IPS DF 6.9 (cell line): ENCODE data around the gene GIPC1.

Experiments
- DNase-seq: peaks from one replicate; pipeline ENCODE4 v3.0.0-alpha.2; 2013; ENCODE audit warnings: low read depth, low spot score
- H3K27ac ChIP-seq: one replicate; pipeline ENCODE4 v1.5.1; 2013; ENCODE audit warnings: low read length, control low read depth
- H3K27me3 ChIP-seq: 2 replicates; pipeline ENCODE4 v1.6.1; 2013; ENCODE audit warnings: mild to moderate bottlenecking, low read length; ENCODE audit not compliant: control insufficient read depth, insufficient read depth
- H3K36me3 ChIP-seq: 2 replicates; pipeline ENCODE4 v1.6.1; 2013; ENCODE audit warnings: low read length; ENCODE audit not compliant: control insufficient read depth, insufficient read depth
- H3K4me1 ChIP-seq: 2 replicates; pipeline ENCODE4 v1.6.1; 2013; ENCODE audit warnings: low read length; ENCODE audit not compliant: control insufficient read depth, insufficient read depth
- H3K4me3 ChIP-seq: 2 replicates; pipeline ENCODE4 v1.5.1; 2013; ENCODE audit warnings: mild to moderate bottlenecking, low read length
- H3K9me3 ChIP-seq: 2 replicates; pipeline ENCODE4 v1.6.1; 2013; ENCODE audit warnings: low read length, inconsistent platforms; ENCODE audit not compliant: control insufficient read depth, insufficient read depth
- WGBS: extraction: QIAGEN DNeasy Blood & Tissue Kit; methylation state at CpG from one replicate; pipeline ENCODE4 v1.1.7; 2013; ENCODE audit warnings: mixed read lengths, missing lambda C conversion rate; ENCODE audit not compliant: insufficient read length, insufficient coverage; 5-methylcytosine and 5-hydroxymethylcytosine counted together

The GIPC1 gene

DNA sequence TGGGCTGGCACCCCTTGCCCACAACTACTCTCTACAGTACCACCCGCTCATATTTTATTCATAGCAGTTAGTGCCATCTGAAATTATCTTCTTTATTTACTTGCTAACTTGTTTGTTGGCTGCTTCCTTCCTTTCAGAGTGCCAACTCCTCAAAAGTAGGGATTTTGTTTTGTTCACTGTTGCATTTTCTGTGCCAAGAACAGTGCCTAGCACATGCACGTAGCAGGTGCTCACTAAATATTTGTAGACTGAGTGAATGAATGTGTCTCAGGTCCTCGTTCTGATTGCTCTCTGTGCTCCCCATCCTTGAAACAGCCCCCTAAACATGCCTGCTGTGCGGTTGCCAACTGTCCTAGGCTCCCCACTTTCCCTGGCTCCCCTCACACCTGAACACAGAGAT is 1.5 kb downstream of the GIPC1 start:
- Histone ChIP-seq H3K4me3 (no peak overlapping the region), H3K36me3 (no peaks in the 10 kb centered on the region), H3K27ac (no peak overlapping the region), H3K4me1 (peaks cover 2% of the 10 kb centered on the region; the same call in 1 of the 2 replicates), H3K27me3 (no peaks in the 10 kb centered on the region), H3K9me3 (no peaks in the 10 kb centered on the region)
- no CpG with 5 or more reads among the region's 4 CpGs for WGBS
- no peak for DNase-seq

DNA sequence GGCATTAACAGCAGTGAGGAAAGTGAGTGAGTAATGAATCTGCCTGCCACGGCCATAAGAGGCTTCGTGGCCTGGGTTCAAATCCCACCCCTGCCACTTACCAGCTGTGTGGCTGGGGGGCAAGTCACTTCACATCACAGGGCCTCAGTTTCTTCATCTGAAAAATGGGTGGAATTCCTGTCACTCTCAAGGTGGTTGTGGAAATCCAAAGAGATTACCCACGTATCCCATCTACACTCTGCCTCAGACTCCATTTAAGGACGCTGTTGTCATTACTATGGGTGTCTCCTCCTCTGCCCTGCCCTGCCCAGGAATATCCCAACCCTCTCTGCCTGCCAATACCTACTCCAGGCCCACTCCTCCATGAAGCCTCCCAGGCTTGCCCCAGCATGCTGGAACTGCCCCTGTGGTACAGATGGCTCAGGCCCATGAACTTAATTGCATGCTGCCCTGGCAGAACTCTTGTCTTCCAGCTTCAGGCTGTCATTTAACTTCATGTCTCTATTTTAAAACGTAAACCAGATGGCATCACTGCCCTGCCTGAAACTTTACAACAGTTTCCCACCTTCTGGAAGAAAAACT is 3.1 kb downstream of the GIPC1 start:
- Histone ChIP-seq H3K27me3 (no peaks in the 10 kb centered on the region), H3K4me1 (peaks cover 2% of the 10 kb centered on the region; the same call in 1 of the 2 replicates), H3K27ac (no peak overlapping the region), H3K36me3 (no peaks in the 10 kb centered on the region; the same call in 1 of the 2 replicates), H3K9me3 (no peaks in the 10 kb centered on the region), H3K4me3 (no peak overlapping the region)
- WGBS: no CpG with 5 or more reads among the region's 5 CpGs
- no peak for DNase-seq

DNA sequence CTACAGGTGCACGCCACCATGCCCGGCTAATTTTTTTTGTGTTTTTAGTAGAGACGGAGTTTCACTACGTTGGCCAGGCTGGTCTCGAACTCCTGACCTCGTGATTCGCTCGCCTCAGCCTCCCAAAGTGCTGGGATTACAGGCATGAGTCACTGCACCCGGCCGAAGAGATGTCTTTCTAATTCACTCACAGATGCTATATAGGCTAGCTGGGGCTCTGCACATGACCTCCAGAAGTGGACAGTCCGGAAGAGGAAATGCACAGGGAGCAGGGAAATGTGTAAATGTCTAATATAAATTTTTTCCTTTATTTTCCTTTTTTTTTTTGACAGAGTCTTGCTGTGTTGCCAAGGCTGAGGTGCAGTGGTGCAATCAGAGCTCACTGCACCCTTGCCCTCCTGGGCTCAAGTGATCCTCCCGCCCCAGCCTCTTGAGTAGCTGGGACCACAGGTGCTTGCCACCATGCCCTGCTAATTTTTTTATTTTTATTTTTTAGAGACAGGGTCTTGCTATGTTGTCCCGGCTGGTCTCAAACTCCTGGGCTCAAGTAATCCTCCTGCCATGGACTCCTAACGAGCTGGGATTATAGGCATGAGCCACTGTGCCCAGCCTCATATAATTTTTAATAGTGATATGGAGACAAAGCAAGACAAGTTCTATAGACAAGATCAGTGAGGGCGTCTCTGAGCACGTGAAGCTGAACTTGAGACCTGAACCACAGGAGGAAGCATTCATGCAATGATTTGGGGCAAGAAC is 8.4 kb downstream of the GIPC1 start:
- no peaks in the 10 kb centered on the region; the same call in 1 of the 2 replicates for H3K4me1 ChIP-seq
- no peaks in the 10 kb centered on the region for H3K9me3 ChIP-seq
- no peak for DNase-seq
- H3K27ac ChIP-seq: no peak overlapping the region
- H3K4me3 ChIP-seq: no peak overlapping the region
- H3K27me3 ChIP-seq: no peaks in the 10 kb centered on the region
- H3K36me3 ChIP-seq: no peaks in the 10 kb centered on the region; the same call in 1 of the 2 replicates
- WGBS: no CpG with 5 or more reads among the region's 16 CpGs

DNA sequence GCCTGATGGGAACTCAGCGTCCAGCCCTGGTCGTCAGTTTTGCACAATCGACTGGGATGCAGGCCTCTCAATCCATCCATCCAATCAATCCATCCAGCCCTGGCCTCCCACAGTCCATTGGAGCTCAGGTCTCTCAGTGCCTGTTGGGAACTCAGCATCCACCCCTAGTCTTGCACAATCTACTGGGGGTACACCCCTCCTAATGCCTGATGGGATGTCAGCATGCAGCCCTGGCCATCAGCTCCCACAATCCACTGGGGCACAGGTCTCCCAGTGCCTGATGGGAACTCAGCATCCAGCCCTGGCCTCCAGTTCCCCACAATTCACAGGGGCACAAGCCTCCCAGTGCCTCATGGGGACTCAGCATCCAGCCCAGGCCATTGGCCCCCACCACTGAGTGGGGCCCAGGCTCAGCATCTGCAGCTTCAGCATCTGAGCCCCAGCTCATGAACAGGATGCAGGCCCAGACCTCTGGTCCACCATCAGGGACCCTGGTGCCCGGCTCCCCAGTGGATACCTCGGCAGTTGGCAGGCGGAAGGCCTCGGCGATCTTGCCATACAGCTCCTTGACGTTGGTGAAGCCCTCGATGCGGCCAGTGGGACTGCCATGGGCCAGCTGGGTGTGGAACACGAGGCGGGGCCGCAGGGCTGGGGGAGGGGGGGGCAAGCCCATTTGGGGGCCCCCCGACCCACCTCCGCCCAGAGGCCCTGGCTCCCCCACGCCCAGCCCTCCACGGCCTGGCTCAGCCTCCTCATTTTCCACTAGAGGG is 13.6 kb downstream of the GIPC1 start:
- H3K4me3 ChIP-seq: no peak overlapping the region
- no peaks in the 10 kb centered on the region for H3K9me3 ChIP-seq
- no peaks in the 10 kb centered on the region for H3K27me3 ChIP-seq
- peaks cover 9% of the 10 kb centered on the region; the same call in 1 of the 2 replicates for H3K36me3 ChIP-seq
- no CpG with 5 or more reads among the region's 18 CpGs for WGBS
- peaks cover 2% of the 10 kb centered on the region; the same call in 1 of the 2 replicates for H3K4me1 ChIP-seq
- H3K27ac ChIP-seq: no peak overlapping the region
- no peak for DNase-seq

DNA sequence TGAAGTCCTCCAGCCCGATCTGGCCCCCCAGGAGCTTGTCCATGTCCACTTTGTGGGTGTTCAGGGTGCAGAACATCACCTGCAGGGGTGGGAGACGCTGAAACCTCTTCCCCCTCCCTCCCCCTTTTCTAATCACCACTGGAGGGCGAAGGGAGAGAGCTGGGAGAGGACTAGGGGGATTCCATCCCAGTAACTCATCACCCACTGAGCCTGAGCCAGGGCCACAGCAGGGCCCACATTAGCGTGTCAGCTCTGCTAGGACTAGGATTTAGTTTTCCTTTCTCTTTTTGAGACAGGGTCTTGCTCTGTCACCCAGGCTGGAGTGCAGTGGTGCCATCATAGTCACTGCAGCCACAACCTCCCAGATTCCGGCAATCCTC is 15.2 kb downstream of the GIPC1 start:
- Histone ChIP-seq H3K9me3 (no peaks in the 10 kb centered on the region), H3K27me3 (no peaks in the 10 kb centered on the region), H3K36me3 (peaks cover 9% of the 10 kb centered on the region; the same call in 1 of the 2 replicates), H3K4me1 (peaks cover 3% of the 10 kb centered on the region), H3K27ac (no peak overlapping the region), H3K4me3 (no peak overlapping the region)
- DNase-seq: no peak
- no CpG with 5 or more reads among the region's 5 CpGs for WGBS

DNA sequence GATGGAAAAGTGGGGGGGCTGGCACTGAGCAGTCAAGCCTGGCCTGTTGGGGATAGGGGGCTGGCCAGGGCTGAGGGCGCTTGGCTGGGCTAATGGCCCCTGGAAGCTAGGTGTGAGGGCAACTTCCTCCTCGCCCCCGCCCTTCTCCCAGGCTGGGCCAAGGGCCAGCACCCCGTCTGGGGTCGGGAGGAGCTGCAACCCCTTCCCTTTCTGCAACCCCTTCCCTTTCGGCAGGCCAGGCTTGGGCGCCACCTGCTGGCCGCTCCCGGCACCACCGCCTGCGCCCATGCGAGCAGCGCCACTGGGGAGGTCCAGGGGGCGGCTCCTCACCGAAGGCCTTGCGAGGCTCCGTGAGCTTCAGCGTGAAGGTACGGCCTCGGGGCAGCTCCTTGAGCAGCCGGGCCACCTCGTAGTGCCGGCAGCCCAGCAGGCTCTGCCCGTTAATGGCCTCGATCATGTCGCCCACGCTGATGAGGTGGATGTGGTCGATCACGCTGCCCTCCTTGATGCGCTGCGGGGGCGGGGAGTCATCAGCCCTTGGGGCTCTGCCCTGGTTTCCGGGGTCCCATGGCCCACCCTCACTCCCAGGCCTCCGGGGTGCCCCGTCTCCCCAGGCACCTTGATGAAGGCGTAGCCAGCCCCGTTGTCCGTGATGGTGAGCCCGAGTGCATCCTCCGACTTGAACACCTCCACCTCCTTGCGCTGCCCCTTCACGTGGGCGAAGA is 15.8 kb downstream of the GIPC1 start:
- peaks cover 3% of the 10 kb centered on the region; the same call in 1 of the 2 replicates for H3K4me1 ChIP-seq
- no peaks in the 10 kb centered on the region for H3K27me3 ChIP-seq
- peak; percentile 66 for DNase-seq
- no peak overlapping the region for H3K4me3 ChIP-seq
- H3K27ac ChIP-seq: no peak overlapping the region
- peaks cover 9% of the 10 kb centered on the region; the same call in 1 of the 2 replicates for H3K36me3 ChIP-seq
- H3K9me3 ChIP-seq: no peaks in the 10 kb centered on the region
- no CpG with 5 or more reads among the region's 43 CpGs for WGBS

DNA sequence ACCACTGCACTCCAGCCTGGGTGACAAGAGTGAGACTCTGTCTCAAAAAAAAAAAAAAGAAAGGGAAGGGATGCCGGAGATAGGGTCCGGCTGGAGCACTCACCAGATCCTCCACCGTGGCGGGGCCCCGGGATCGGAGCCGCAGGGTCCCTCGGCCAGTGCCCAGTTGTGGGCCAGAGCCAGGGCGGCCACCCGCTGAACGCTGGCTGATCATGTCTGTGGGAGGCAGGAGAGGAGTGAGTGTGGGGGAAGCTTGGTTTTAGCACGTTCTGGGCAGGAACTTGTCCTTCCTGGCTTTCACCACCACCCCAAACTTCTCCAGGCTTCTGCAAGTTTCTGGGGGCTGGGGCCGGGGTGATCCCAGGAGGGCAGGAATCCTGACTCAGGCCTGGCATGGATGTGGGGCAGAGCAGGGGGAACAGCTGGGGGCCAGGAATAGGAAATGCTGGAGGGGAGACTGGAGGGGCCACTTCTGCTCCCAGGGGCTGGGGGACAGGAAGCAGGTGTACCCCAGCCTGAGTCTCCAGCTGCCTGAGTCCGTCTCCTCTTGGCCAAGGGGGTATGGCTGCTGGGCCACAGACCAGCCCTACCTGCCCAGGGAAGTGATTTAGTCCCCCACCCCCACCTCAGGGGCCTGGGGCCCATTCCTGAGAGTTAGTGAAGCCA is 16.5 kb downstream of the GIPC1 start:
- peaks cover 6% of the 10 kb centered on the region; the same call in 1 of the 2 replicates for H3K4me1 ChIP-seq
- H3K27ac ChIP-seq: no peak overlapping the region
- peaks cover 9% of the 10 kb centered on the region; the same call in 1 of the 2 replicates for H3K36me3 ChIP-seq
- no peaks in the 10 kb centered on the region for H3K9me3 ChIP-seq
- H3K27me3 ChIP-seq: no peaks in the 10 kb centered on the region
- H3K4me3 ChIP-seq: no peak overlapping the region
- no CpG with 5 or more reads among the region's 14 CpGs for WGBS
- no peak for DNase-seq

DNA sequence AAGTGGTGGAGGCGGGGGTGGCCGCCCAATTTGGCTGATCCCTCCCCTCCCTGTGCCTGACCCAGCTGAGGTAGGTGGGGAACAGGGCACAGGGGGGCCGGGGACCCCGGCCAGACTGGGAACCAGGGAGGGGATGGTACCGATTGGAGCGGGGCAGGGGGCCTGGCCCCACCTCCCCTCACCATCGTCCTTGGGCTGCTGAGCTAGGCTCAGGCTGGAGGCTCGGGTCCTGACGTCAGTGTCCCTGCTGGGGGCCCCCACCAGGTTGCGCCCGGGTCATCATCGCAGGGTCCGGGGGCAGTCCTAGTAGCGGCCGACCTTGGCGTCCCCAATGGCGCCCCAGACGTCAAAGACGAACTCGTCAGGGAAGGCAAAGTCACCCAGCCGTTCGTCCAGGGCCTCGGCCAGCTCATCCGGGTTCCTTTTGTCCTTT is 17.8 kb downstream of the GIPC1 start:
- no peak for DNase-seq
- Histone ChIP-seq H3K4me1 (peaks cover 6% of the 10 kb centered on the region; the same call in 1 of the 2 replicates), H3K36me3 (peaks cover 9% of the 10 kb centered on the region), H3K27ac (no peak overlapping the region), H3K27me3 (no peaks in the 10 kb centered on the region), H3K4me3 (no peak overlapping the region), H3K9me3 (no peaks in the 10 kb centered on the region)
- no CpG with 5 or more reads among the region's 24 CpGs for WGBS

DNA sequence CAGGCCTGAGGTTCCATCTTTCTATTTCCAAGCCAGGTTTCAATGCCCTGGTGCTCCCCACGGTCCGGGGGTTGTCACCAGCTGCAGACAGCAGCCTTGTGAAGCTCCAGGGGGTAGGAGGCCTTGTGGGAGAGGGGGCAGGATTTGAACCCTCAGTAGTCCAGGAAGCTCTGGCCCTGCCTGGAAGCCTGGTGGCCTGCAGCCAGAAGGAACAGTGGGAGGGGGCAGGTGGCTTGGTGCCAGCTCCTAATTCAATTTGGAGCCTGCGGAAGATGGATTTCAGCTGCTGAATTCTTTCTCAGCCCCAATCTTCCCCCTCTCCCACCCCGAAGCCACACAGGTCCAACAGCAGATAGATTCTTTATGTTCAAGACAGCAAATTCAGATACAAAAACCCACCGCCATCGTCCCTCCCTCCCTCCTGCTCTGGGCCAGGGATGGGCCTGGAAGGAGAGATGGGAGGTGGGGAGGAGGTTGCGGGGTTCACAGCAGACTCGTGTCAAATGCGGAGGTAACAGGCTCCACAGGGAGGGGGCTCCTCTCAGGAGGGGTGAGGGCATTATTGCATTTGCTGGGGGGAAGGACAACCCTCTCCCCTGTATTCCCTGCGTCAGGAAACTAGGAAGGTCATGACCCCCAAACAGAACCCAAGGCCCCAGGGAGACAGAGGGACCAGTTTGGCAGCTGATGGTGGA is 18.4 kb downstream of the GIPC1 start:
- no CpG with 5 or more reads among the region's 10 CpGs for WGBS
- no peak for DNase-seq
- H3K4me1 ChIP-seq: peaks cover 6% of the 10 kb centered on the region; the same call in 1 of the 2 replicates
- no peak overlapping the region for H3K4me3 ChIP-seq
- no peaks in the 10 kb centered on the region for H3K27me3 ChIP-seq
- H3K27ac ChIP-seq: no peak overlapping the region
- H3K9me3 ChIP-seq: no peaks in the 10 kb centered on the region
- peaks cover 9% of the 10 kb centered on the region for H3K36me3 ChIP-seq
